ENCODE measurements around the gene DMRTC1. TPM values are rescaled to one million over a fixed set of nuclear protein-coding genes. Genes with fewer than 3 reads are reported as not detected.
A peak's percentile ranks its signal among the peaks of the same experiment; 100 is the strongest.
"Not testable (repeated sequence)": the region's sequence is repeated elsewhere in the genome, so short reads cannot be mapped to it uniquely, and the experiment has no call there.

DMRTC1 gene
- total and polyA plus RNA-seq, 2 of the 4 experiments (the other 2 are of a cell fraction): not detected

GRCh38 chrX:72974885-72975284 lies 31.2 kb upstream of the DMRTC1 start:
- H3K9me3 ChIP-seq (ENCODE audit: control insufficient read depth, insufficient read depth, low read length); intact Hi-C loops (cut with micrococcal nuclease); H2AFZ ChIP-seq (replicated peaks; ENCODE audit: low read length, poor library complexity); H2AK9ac ChIP-seq (replicated peaks; ENCODE audit: low read depth, low read length, poor library complexity); H3K4me3 ChIP-seq (ENCODE audit: insufficient read depth, low read depth, low read length); H3K4ac ChIP-seq (ENCODE audit: low read depth, low read length); H3K23ac ChIP-seq (ENCODE audit: low read depth, low read length); dilution Hi-C loops (cut with HindIII; ENCODE audit: low sequenced_read_pairs, unreplicated experiment); POLR2A ChIA-PET (ENCODE audit: unreplicated experiment); H3K14ac ChIP-seq (replicated peaks; ENCODE audit: low read depth, low read length); H3K27ac ChIP-seq (ENCODE audit: insufficient read depth, low read length); H3K36me3 ChIP-seq (ENCODE audit: control insufficient read depth, insufficient read depth, low read length); H2BK15ac ChIP-seq (ENCODE audit: low read depth, low read length); H3K18ac ChIP-seq (ENCODE audit: low read depth, low read length); H4K91ac ChIP-seq (ENCODE audit: insufficient read depth, low read depth, low read length); CTCF ChIA-PET; H2BK5ac ChIP-seq (ENCODE audit: low read depth, low read length, poor library complexity, severe bottlenecking); H3K4me2 ChIP-seq (ENCODE audit: low read depth, low read length); H3K27me3 ChIP-seq (ENCODE audit: control insufficient read depth, insufficient read depth, low read length); H2AK5ac ChIP-seq (ENCODE audit: low read depth, low read length); H3K56ac ChIP-seq (ENCODE audit: extremely low read depth, insufficient read depth, low read length); H4K20me1 ChIP-seq (ENCODE audit: insufficient read depth, low read length); H2BK120ac ChIP-seq (ENCODE audit: low read depth, low read length); in situ Hi-C loops (cut with MboI; ENCODE audit: low sequenced_read_pairs); H3K9ac ChIP-seq (ENCODE audit: low read depth, low read length); H3K9me1 ChIP-seq (ENCODE audit: insufficient read depth, low read length); DNase-seq; H3K4me1 ChIP-seq (ENCODE audit: control insufficient read depth, insufficient read depth, low read length); BruUV-seq (replicated peaks); H4K8ac ChIP-seq (ENCODE audit: low read depth in 2 of 2, low read length in 2 of 2); H4K5ac ChIP-seq (ENCODE audit: low read depth, low read length); H2BK20ac ChIP-seq (ENCODE audit: low read depth, low read length); H3K79me1 ChIP-seq (ENCODE audit: low read depth in 1 of 2, low read length in 2 of 2): not testable (repeated sequence)
- ATAC-seq (ENCODE audit: low read depth): peak; percentile 29; the same call in 1 of the 2 replicates
- no CpG with 5 or more reads among the region's 7 CpGs for WGBS, 2 experiments (ENCODE audit: extremely low coverage in 2 of 2, insufficient read length in 1 of 2)

GRCh38 chrX:72971859-72972258 lies 28.2 kb upstream of the DMRTC1 start:
- H2BK15ac ChIP-seq (ENCODE audit: low read depth, low read length); intact Hi-C loops (cut with micrococcal nuclease); CTCF ChIA-PET; H3K4me3 ChIP-seq (ENCODE audit: insufficient read depth, low read depth, low read length); H2BK5ac ChIP-seq (ENCODE audit: low read depth, low read length, poor library complexity, severe bottlenecking); H3K9me3 ChIP-seq (ENCODE audit: control insufficient read depth, insufficient read depth, low read length); H3K9ac ChIP-seq (ENCODE audit: low read depth, low read length); H4K8ac ChIP-seq (ENCODE audit: low read depth in 2 of 2, low read length in 2 of 2); BruUV-seq (replicated peaks); H3K9me1 ChIP-seq (ENCODE audit: insufficient read depth, low read length); H3K56ac ChIP-seq (ENCODE audit: extremely low read depth, insufficient read depth, low read length); H3K4me1 ChIP-seq (ENCODE audit: control insufficient read depth, insufficient read depth, low read length); in situ Hi-C loops (cut with MboI; ENCODE audit: low sequenced_read_pairs); H3K4ac ChIP-seq (ENCODE audit: low read depth, low read length); H2AK9ac ChIP-seq (replicated peaks; ENCODE audit: low read depth, low read length, poor library complexity); H3K14ac ChIP-seq (replicated peaks; ENCODE audit: low read depth, low read length); H3K18ac ChIP-seq (ENCODE audit: low read depth, low read length); H3K79me1 ChIP-seq (ENCODE audit: low read depth in 1 of 2, low read length in 2 of 2); H3K36me3 ChIP-seq (ENCODE audit: control insufficient read depth, insufficient read depth, low read length); H4K20me1 ChIP-seq (ENCODE audit: insufficient read depth, low read length); H3K27ac ChIP-seq (ENCODE audit: insufficient read depth, low read length); H4K5ac ChIP-seq (ENCODE audit: low read depth, low read length); H3K4me2 ChIP-seq (ENCODE audit: low read depth, low read length); H3K27me3 ChIP-seq (ENCODE audit: control insufficient read depth, insufficient read depth, low read length); H2AFZ ChIP-seq (replicated peaks; ENCODE audit: low read length, poor library complexity); ATAC-seq (ENCODE audit: low read depth); dilution Hi-C loops (cut with HindIII; ENCODE audit: low sequenced_read_pairs, unreplicated experiment); POLR2A ChIA-PET (ENCODE audit: unreplicated experiment); H4K91ac ChIP-seq (ENCODE audit: insufficient read depth, low read depth, low read length); H3K23ac ChIP-seq (ENCODE audit: low read depth, low read length); H2BK20ac ChIP-seq (ENCODE audit: low read depth, low read length); H2BK120ac ChIP-seq (ENCODE audit: low read depth, low read length); DNase-seq; H2AK5ac ChIP-seq (ENCODE audit: low read depth, low read length): not testable (repeated sequence)
- WGBS, 2 experiments (ENCODE audit: extremely low coverage in 2 of 2, insufficient read length in 1 of 2): no CpG with 5 or more reads among the region's 5 CpGs

Data from IMR-90 (cell line).